Effector memory CD4-positive, alpha-beta T cell (primary cell): ENCODE data around the gene MGAT5.

Experiments used
- DNase-seq, 3 donors: peaks; one replicate each; pipeline ENCODE4 v3.0.0-alpha.2; 2020
- H3K27ac ChIP-seq: 2 replicates; pipeline ENCODE4 v1.7.0; 2013; ENCODE audit warnings: mild to moderate bottlenecking, low read length, moderate library complexity; ENCODE audit not compliant: insufficient read depth, poor library complexity, severe bottlenecking
- H3K27me3 ChIP-seq: replicated peaks from 2 replicates; pipeline ENCODE4 v1.7.0; 2013; ENCODE audit warnings: mild to moderate bottlenecking, low read length; ENCODE audit not compliant: insufficient read depth, control insufficient read depth, poor library complexity, severe bottlenecking
- H3K36me3 ChIP-seq: 2 replicates; pipeline ENCODE4 v1.7.0; 2013; ENCODE audit warnings: mild to moderate bottlenecking, low read length, moderate library complexity; ENCODE audit not compliant: control insufficient read depth, insufficient read depth
- H3K4me1 ChIP-seq: 2 replicates; pipeline ENCODE4 v1.7.0; 2013; ENCODE audit warnings: low read length, mild to moderate bottlenecking; ENCODE audit not compliant: control insufficient read depth, insufficient read depth, poor library complexity, severe bottlenecking
- H3K4me3 ChIP-seq: 2 replicates; pipeline ENCODE4 v1.7.0; 2013; ENCODE audit warnings: low read length, low read depth, mild to moderate bottlenecking; ENCODE audit not compliant: insufficient read depth, poor library complexity, severe bottlenecking
- H3K9me3 ChIP-seq: 2 replicates; pipeline ENCODE4 v1.7.0; 2013; ENCODE audit warnings: mild to moderate bottlenecking, low read length, moderate library complexity; ENCODE audit not compliant: control insufficient read depth

The MGAT5 gene

GRCh38 chr2:134217924-134218323 is 35.9 kb upstream of the MGAT5 start:
- Histone ChIP-seq H3K4me1 (peaks cover 43% of the 10 kb centered on the region), H3K9me3 (no peaks in the 10 kb centered on the region), H3K36me3 (no peaks in the 10 kb centered on the region), H3K27ac (peak overlapping the region; percentile 65), H3K27me3 (no peaks in the 10 kb centered on the region), H3K4me3 (no peak overlapping the region)
- no peak for DNase-seq

GRCh38 chr2:134218414-134218813 is 35.5 kb upstream of the MGAT5 start:
- Histone ChIP-seq H3K27me3 (no peaks in the 10 kb centered on the region), H3K27ac (peak overlapping the region; percentile 65), H3K4me3 (no peak overlapping the region), H3K36me3 (no peaks in the 10 kb centered on the region), H3K4me1 (peaks cover 43% of the 10 kb centered on the region), H3K9me3 (no peaks in the 10 kb centered on the region)
- no peak for DNase-seq

GRCh38 chr2:134218930-134219658 is 34.8 kb upstream of the MGAT5 start:
- peak overlapping the region; percentile 19 for H3K4me3 ChIP-seq
- DNase-seq, result peak; percentile 13 to 23 (median 22)
- no peaks in the 10 kb centered on the region for H3K9me3 ChIP-seq
- no peaks in the 10 kb centered on the region for H3K36me3 ChIP-seq
- peaks cover 43% of the 10 kb centered on the region for H3K4me1 ChIP-seq
- H3K27ac ChIP-seq, result peak overlapping the region; percentile 65
- H3K27me3 ChIP-seq, result no peaks in the 10 kb centered on the region

- no peak overlapping the region for H3K4me3 ChIP-seq
- H3K9me3 ChIP-seq, result no peaks in the 10 kb centered on the region
- no peak for DNase-seq
- H3K36me3 ChIP-seq, result no peaks in the 10 kb centered on the region
- H3K27ac ChIP-seq, result no peak overlapping the region
- H3K27me3 ChIP-seq, result no peaks in the 10 kb centered on the region
- peaks cover 43% of the 10 kb centered on the region for H3K4me1 ChIP-seq
These were observed 33.4 kb upstream of the MGAT5 start for GRCh38 chr2:134220344-134220974.

GRCh38 chr2:134224005-134224404 is 29.9 kb upstream of the MGAT5 start:
- Histone ChIP-seq H3K4me3 (no peak overlapping the region), H3K36me3 (no peaks in the 10 kb centered on the region), H3K27me3 (no peaks in the 10 kb centered on the region), H3K9me3 (peaks cover 3% of the 10 kb centered on the region), H3K27ac (no peak overlapping the region), H3K4me1 (peaks cover 25% of the 10 kb centered on the region)
- DNase-seq, result no peak

GRCh38 chr2:134225173-134225572 is 28.7 kb upstream of the MGAT5 start:
- no peaks in the 10 kb centered on the region for H3K36me3 ChIP-seq
- no peak for DNase-seq
- peaks cover 13% of the 10 kb centered on the region for H3K4me1 ChIP-seq
- no peaks in the 10 kb centered on the region for H3K27me3 ChIP-seq
- H3K9me3 ChIP-seq, result peaks cover 3% of the 10 kb centered on the region
- no peak overlapping the region for H3K4me3 ChIP-seq
- H3K27ac ChIP-seq, result no peak overlapping the region

- no peak for DNase-seq
- Histone ChIP-seq H3K27ac (no peak overlapping the region), H3K4me3 (no peak overlapping the region), H3K36me3 (no peaks in the 10 kb centered on the region), H3K9me3 (peaks cover 3% of the 10 kb centered on the region), H3K4me1 (peaks cover 10% of the 10 kb centered on the region), H3K27me3 (no peaks in the 10 kb centered on the region)
These were observed 28.0 kb upstream of the MGAT5 start for GRCh38 chr2:134225841-134226240.

GRCh38 chr2:134226601-134227000 is 27.3 kb upstream of the MGAT5 start:
- H3K9me3 ChIP-seq, result peaks cover 3% of the 10 kb centered on the region
- H3K27me3 ChIP-seq, result no peaks in the 10 kb centered on the region
- H3K36me3 ChIP-seq, result no peaks in the 10 kb centered on the region
- no peak overlapping the region for H3K27ac ChIP-seq
- no peak for DNase-seq
- H3K4me3 ChIP-seq, result no peak overlapping the region
- peaks cover 11% of the 10 kb centered on the region for H3K4me1 ChIP-seq

- no peak for DNase-seq
- Histone ChIP-seq H3K4me3 (no peak overlapping the region), H3K9me3 (peaks cover 3% of the 10 kb centered on the region), H3K4me1 (peaks cover 20% of the 10 kb centered on the region), H3K27me3 (no peaks in the 10 kb centered on the region), H3K27ac (no peak overlapping the region), H3K36me3 (no peaks in the 10 kb centered on the region)
These were observed 26.2 kb upstream of the MGAT5 start for GRCh38 chr2:134227666-134228065.

- H3K36me3 ChIP-seq, result no peaks in the 10 kb centered on the region
- peaks cover 21% of the 10 kb centered on the region for H3K4me1 ChIP-seq
- no peaks in the 10 kb centered on the region for H3K27me3 ChIP-seq
- no peak overlapping the region for H3K27ac ChIP-seq
- DNase-seq, result no peak
- no peak overlapping the region for H3K4me3 ChIP-seq
- peaks cover 3% of the 10 kb centered on the region for H3K9me3 ChIP-seq
These were observed 25.4 kb upstream of the MGAT5 start for GRCh38 chr2:134228493-134228903.
